ENCODE results near the gene NPAS4.

NPAS4 gene

GRCh38 chr11:66412110-66412509 lies 8.7 kb upstream of the NPAS4 start:
- no peak overlapping the region for H3K4me3 ChIP-seq (ENCODE audit: insufficient read depth in 1 of 2, low read depth in 1 of 2, low read length in 2 of 2)
- no peak overlapping the region for H3K4me2 ChIP-seq (ENCODE audit: low read length, poor library complexity, severe bottlenecking)
- no peak overlapping the region for H4K91ac ChIP-seq (ENCODE audit: low read length)
- H2BK12ac ChIP-seq (ENCODE audit: low read length in 2 of 2) = no peak overlapping the region
- H3K14ac ChIP-seq (ENCODE audit: low read length in 2 of 2) = no peak overlapping the region
- H3K4ac ChIP-seq (ENCODE audit: low read depth in 1 of 2, low read length in 2 of 2) = no peak overlapping the region
- WGBS = 91% methylated on average over 7 of the region's 7 CpGs
- H3K36me3 ChIP-seq (ENCODE audit: control insufficient read depth in 1 of 2, insufficient read depth in 2 of 2, low read depth in 1 of 2, low read length in 2 of 2) = no peaks in the 10 kb centered on the region
- peaks cover 53 to 76% of the 10 kb centered on the region in 2 experiments for H3K27me3 ChIP-seq (ENCODE audit: control insufficient read depth in 1 of 2, insufficient read depth in 1 of 2, low read length in 2 of 2)
- no peak overlapping the region for H2AK5ac ChIP-seq (ENCODE audit: low read length, severe bottlenecking)
- H2BK5ac ChIP-seq (ENCODE audit: low read depth, low read length, poor library complexity, severe bottlenecking) = no peak overlapping the region
- no peak overlapping the region for H3K9ac ChIP-seq (ENCODE audit: low read length)
- H2BK120ac ChIP-seq (ENCODE audit: low read depth, low read length) = no peak overlapping the region
- no peaks in the 10 kb centered on the region for H3K9me3 ChIP-seq (ENCODE audit: control insufficient read depth, low read length)
- H3K23ac ChIP-seq (ENCODE audit: low read length in 2 of 2) = no peak overlapping the region
- no peak overlapping the region for H3K18ac ChIP-seq (ENCODE audit: low read depth in 1 of 2, low read length in 2 of 2)
- no peak overlapping the region for H2BK15ac ChIP-seq (ENCODE audit: low read depth, poor library complexity, severe bottlenecking)
- H3K4me1 ChIP-seq (ENCODE audit: control insufficient read depth, insufficient read depth, low read depth, low read length) = peaks cover 7% of the 10 kb centered on the region
- H2AFZ ChIP-seq (ENCODE audit: low read depth, low read length) = no peak overlapping the region
- no peak overlapping the region for H4K8ac ChIP-seq (ENCODE audit: low read length)
- no peak overlapping the region for H3K27ac ChIP-seq (ENCODE audit: low read length, poor library complexity, severe bottlenecking)
- H3K79me1 ChIP-seq (replicated peaks; ENCODE audit: low read length, poor library complexity, severe bottlenecking) = no peaks in the 10 kb centered on the region
- no peak for DNase-seq

GRCh38 chr11:66413167-66413566 lies 7.7 kb upstream of the NPAS4 start:
- no peak overlapping the region for H3K9ac ChIP-seq (ENCODE audit: low read length)
- peaks cover 11% of the 10 kb centered on the region for H3K4me1 ChIP-seq (ENCODE audit: control insufficient read depth, insufficient read depth, low read depth, low read length)
- H3K79me1 ChIP-seq (replicated peaks; ENCODE audit: low read length, poor library complexity, severe bottlenecking) = no peaks in the 10 kb centered on the region
- no peak overlapping the region for H2BK120ac ChIP-seq (ENCODE audit: low read depth, low read length)
- H3K4ac ChIP-seq (ENCODE audit: low read depth in 1 of 2, low read length in 2 of 2) = no peak overlapping the region
- 81% methylated on average over 6 of the region's 6 CpGs for WGBS
- peak overlapping the region; percentile 22 for H4K91ac ChIP-seq (ENCODE audit: low read length)
- H3K9me3 ChIP-seq (ENCODE audit: control insufficient read depth, low read length) = no peaks in the 10 kb centered on the region
- H3K18ac ChIP-seq (ENCODE audit: low read depth in 1 of 2, low read length in 2 of 2) = no peak overlapping the region
- no peak overlapping the region for H3K23ac ChIP-seq (ENCODE audit: low read length in 2 of 2)
- H2BK15ac ChIP-seq (ENCODE audit: low read depth, poor library complexity, severe bottlenecking) = no peak overlapping the region
- H2AFZ ChIP-seq (ENCODE audit: low read depth, low read length) = no peak overlapping the region
- no peak overlapping the region for H3K4me3 ChIP-seq (ENCODE audit: insufficient read depth in 1 of 2, low read depth in 1 of 2, low read length in 2 of 2)
- no peak overlapping the region for H4K8ac ChIP-seq (ENCODE audit: low read length)
- H3K27ac ChIP-seq (ENCODE audit: low read length, poor library complexity, severe bottlenecking) = no peak overlapping the region
- no peak overlapping the region for H2AK5ac ChIP-seq (ENCODE audit: low read length, severe bottlenecking)
- no peak overlapping the region for H3K14ac ChIP-seq (ENCODE audit: low read length in 2 of 2)
- H2BK12ac ChIP-seq (ENCODE audit: low read length in 2 of 2) = no peak overlapping the region
- no peak overlapping the region for H3K4me2 ChIP-seq (ENCODE audit: low read length, poor library complexity, severe bottlenecking)
- no peak for DNase-seq
- H3K36me3 ChIP-seq (ENCODE audit: control insufficient read depth in 1 of 2, insufficient read depth in 2 of 2, low read depth in 1 of 2, low read length in 2 of 2) = no peaks in the 10 kb centered on the region
- H3K27me3 ChIP-seq (ENCODE audit: control insufficient read depth in 1 of 2, insufficient read depth in 1 of 2, low read length in 2 of 2) = peaks cover 44 to 70% of the 10 kb centered on the region in 2 experiments
- H2BK5ac ChIP-seq (ENCODE audit: low read depth, low read length, poor library complexity, severe bottlenecking) = no peak overlapping the region

- H3K4me2 ChIP-seq (ENCODE audit: low read length, poor library complexity, severe bottlenecking) = no peak overlapping the region
- no peak overlapping the region for H2BK5ac ChIP-seq (ENCODE audit: low read depth, low read length, poor library complexity, severe bottlenecking)
- no peak overlapping the region for H4K91ac ChIP-seq (ENCODE audit: low read length)
- 45% methylated on average over 8 of the region's 12 CpGs for WGBS
- H4K8ac ChIP-seq (ENCODE audit: low read length) = no peak overlapping the region
- H3K4ac ChIP-seq (ENCODE audit: low read depth in 1 of 2, low read length in 2 of 2) = no peak overlapping the region
- no peak for DNase-seq
- no peaks in the 10 kb centered on the region for H3K79me1 ChIP-seq (replicated peaks; ENCODE audit: low read length, poor library complexity, severe bottlenecking)
- no peak overlapping the region for H3K4me3 ChIP-seq (ENCODE audit: insufficient read depth in 1 of 2, low read depth in 1 of 2, low read length in 2 of 2)
- no peak overlapping the region for H2AFZ ChIP-seq (ENCODE audit: low read depth, low read length)
- H3K36me3 ChIP-seq (ENCODE audit: control insufficient read depth in 1 of 2, insufficient read depth in 2 of 2, low read depth in 1 of 2, low read length in 2 of 2) = no peaks in the 10 kb centered on the region
- H2BK15ac ChIP-seq (ENCODE audit: low read depth, poor library complexity, severe bottlenecking) = no peak overlapping the region
- H3K27ac ChIP-seq (ENCODE audit: low read length, poor library complexity, severe bottlenecking) = no peak overlapping the region
- no peaks in the 10 kb centered on the region for H3K9me3 ChIP-seq (ENCODE audit: control insufficient read depth, low read length)
- H2BK12ac ChIP-seq (ENCODE audit: low read length in 2 of 2) = no peak overlapping the region
- no peak overlapping the region for H2AK5ac ChIP-seq (ENCODE audit: low read length, severe bottlenecking)
- H2BK120ac ChIP-seq (ENCODE audit: low read depth, low read length) = no peak overlapping the region
- no peak overlapping the region for H3K14ac ChIP-seq (ENCODE audit: low read length in 2 of 2)
- H3K9ac ChIP-seq (ENCODE audit: low read length) = no peak overlapping the region
- no peak overlapping the region for H3K18ac ChIP-seq (ENCODE audit: low read depth in 1 of 2, low read length in 2 of 2)
- H3K4me1 ChIP-seq (ENCODE audit: control insufficient read depth, insufficient read depth, low read depth, low read length) = peaks cover 9% of the 10 kb centered on the region
- peaks cover 49 to 73% of the 10 kb centered on the region in 2 experiments for H3K27me3 ChIP-seq (ENCODE audit: control insufficient read depth in 1 of 2, insufficient read depth in 1 of 2, low read length in 2 of 2)
- H3K23ac ChIP-seq (ENCODE audit: low read length in 2 of 2) = peak overlapping the region in 1 of 2 experiments; percentile 34
Measured at GRCh38 chr11:66414120-66414934, 6.5 kb upstream of the NPAS4 start.

- 63% methylated on average over 2 of the region's 2 CpGs for WGBS
- no peak overlapping the region for H2BK120ac ChIP-seq (ENCODE audit: low read depth, low read length)
- no peaks in the 10 kb centered on the region for H3K79me1 ChIP-seq (replicated peaks; ENCODE audit: low read length, poor library complexity, severe bottlenecking)
- no peak overlapping the region for H2AFZ ChIP-seq (ENCODE audit: low read depth, low read length)
- no peak overlapping the region for H3K23ac ChIP-seq (ENCODE audit: low read length in 2 of 2)
- H4K91ac ChIP-seq (ENCODE audit: low read length) = no peak overlapping the region
- H3K27me3 ChIP-seq (ENCODE audit: control insufficient read depth in 1 of 2, insufficient read depth in 1 of 2, low read length in 2 of 2) = peaks cover 48 to 73% of the 10 kb centered on the region in 2 experiments
- H3K18ac ChIP-seq (ENCODE audit: low read depth in 1 of 2, low read length in 2 of 2) = no peak overlapping the region
- no peak for DNase-seq
- H3K9me3 ChIP-seq (ENCODE audit: control insufficient read depth, low read length) = no peaks in the 10 kb centered on the region
- no peak overlapping the region for H3K14ac ChIP-seq (ENCODE audit: low read length in 2 of 2)
- H3K4ac ChIP-seq (ENCODE audit: low read depth in 1 of 2, low read length in 2 of 2) = no peak overlapping the region
- no peak overlapping the region for H2BK15ac ChIP-seq (ENCODE audit: low read depth, poor library complexity, severe bottlenecking)
- H3K4me3 ChIP-seq (ENCODE audit: insufficient read depth in 1 of 2, low read depth in 1 of 2, low read length in 2 of 2) = no peak overlapping the region
- H2BK12ac ChIP-seq (ENCODE audit: low read length in 2 of 2) = no peak overlapping the region
- H3K4me2 ChIP-seq (ENCODE audit: low read length, poor library complexity, severe bottlenecking) = no peak overlapping the region
- H3K9ac ChIP-seq (ENCODE audit: low read length) = no peak overlapping the region
- H3K27ac ChIP-seq (ENCODE audit: low read length, poor library complexity, severe bottlenecking) = no peak overlapping the region
- no peak overlapping the region for H2BK5ac ChIP-seq (ENCODE audit: low read depth, low read length, poor library complexity, severe bottlenecking)
- H2AK5ac ChIP-seq (ENCODE audit: low read length, severe bottlenecking) = no peak overlapping the region
- H3K36me3 ChIP-seq (ENCODE audit: control insufficient read depth in 1 of 2, insufficient read depth in 2 of 2, low read depth in 1 of 2, low read length in 2 of 2) = no peaks in the 10 kb centered on the region
- H4K8ac ChIP-seq (ENCODE audit: low read length) = no peak overlapping the region
- peaks cover 9% of the 10 kb centered on the region for H3K4me1 ChIP-seq (ENCODE audit: control insufficient read depth, insufficient read depth, low read depth, low read length)
Measured at GRCh38 chr11:66415423-66415822, 5.4 kb upstream of the NPAS4 start.
